ENCODE data around the gene RRN3. TPM values are rescaled to one million over a fixed set of nuclear protein-coding genes. Genes with fewer than 3 reads are reported as not detected.

RRN3 gene
- total and polyA plus RNA-seq, 2 donors (not counting 3 experiments of a cell fraction or from before 2014, with no cell fraction given) = 15.1 to 26.5 TPM

DNA sequence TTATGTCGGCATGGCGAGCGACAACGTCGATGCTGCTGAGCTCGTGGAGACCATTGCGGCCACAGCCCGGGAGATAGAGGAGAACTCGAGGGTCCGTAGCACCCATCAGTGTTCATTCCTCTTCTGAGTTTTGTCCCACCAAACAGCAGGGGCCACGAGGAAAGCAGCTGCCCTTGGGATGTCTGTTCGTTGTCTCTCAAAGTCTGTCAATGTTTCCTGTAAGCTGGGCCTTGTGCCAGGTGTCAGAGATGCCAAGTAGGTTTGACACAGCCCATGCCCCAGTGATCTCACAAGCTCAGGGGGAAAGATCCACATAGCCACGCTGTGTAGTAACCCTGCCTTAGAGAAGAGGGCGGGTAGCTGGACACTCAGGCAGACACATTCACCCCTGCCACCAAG is 60.8 kb downstream of the RRN3 start:
- no peaks in the 10 kb centered on the region for H3K9me1 ChIP-seq (replicated peaks; ENCODE audit: control insufficient read depth, extremely low read depth, insufficient read depth, low read length)
- H3K4me2 ChIP-seq (ENCODE audit: insufficient read depth, low read length) = no peak overlapping the region
- no peaks in the 10 kb centered on the region for H3K27me3 ChIP-seq (ENCODE audit: control insufficient read depth in 2 of 2, insufficient read depth in 2 of 2, low read length in 2 of 2)
- no peaks in the 10 kb centered on the region for H3K9me3 ChIP-seq (replicated peaks; ENCODE audit: control insufficient read depth, insufficient read depth, low read length)
- DNase-seq (ENCODE audit: low read depth, low spot score) (no peak), FAIRE-seq (no peak)
- no peak overlapping the region for H2AFZ ChIP-seq (ENCODE audit: low read depth, low read length)
- H3K27ac ChIP-seq (ENCODE audit: insufficient read depth, low read depth, low read length) = no peak overlapping the region
- no peak overlapping the region for H3K9ac ChIP-seq (replicated peaks; ENCODE audit: extremely low read depth, insufficient read depth, low read length)
- TF ChIP-seq EZH2 (IDR thresholded peaks at IDR 0.05; ENCODE audit: borderline replicate concordance, low read depth, low read length, severe bottlenecking) = no peak
- TF ChIP-seq, protein P1, sequence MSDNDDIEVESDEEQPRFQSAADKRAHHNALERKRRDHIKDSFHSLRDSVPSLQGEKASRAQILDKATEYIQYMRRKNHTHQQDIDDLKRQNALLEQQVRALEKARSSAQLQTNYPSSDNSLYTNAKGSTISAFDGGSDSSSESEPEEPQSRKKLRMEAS (IDR thresholded peaks at IDR 0.05; ENCODE audit: insufficient read depth, insufficient read length) = no peak
- no peak for TF ChIP-seq POLR2AphosphoS5 (IDR thresholded peaks at IDR 0.05; ENCODE audit: insufficient read depth, low read depth, low read length)
- TF ChIP-seq FOS (IDR thresholded peaks at IDR 0.05; ENCODE audit: borderline replicate concordance, insufficient read depth, low read length) = no peak
- no peak for TF ChIP-seq MYC (IDR thresholded peaks at IDR 0.05; ENCODE audit: low read depth, low read length)
- TF ChIP-seq, protein P2, sequence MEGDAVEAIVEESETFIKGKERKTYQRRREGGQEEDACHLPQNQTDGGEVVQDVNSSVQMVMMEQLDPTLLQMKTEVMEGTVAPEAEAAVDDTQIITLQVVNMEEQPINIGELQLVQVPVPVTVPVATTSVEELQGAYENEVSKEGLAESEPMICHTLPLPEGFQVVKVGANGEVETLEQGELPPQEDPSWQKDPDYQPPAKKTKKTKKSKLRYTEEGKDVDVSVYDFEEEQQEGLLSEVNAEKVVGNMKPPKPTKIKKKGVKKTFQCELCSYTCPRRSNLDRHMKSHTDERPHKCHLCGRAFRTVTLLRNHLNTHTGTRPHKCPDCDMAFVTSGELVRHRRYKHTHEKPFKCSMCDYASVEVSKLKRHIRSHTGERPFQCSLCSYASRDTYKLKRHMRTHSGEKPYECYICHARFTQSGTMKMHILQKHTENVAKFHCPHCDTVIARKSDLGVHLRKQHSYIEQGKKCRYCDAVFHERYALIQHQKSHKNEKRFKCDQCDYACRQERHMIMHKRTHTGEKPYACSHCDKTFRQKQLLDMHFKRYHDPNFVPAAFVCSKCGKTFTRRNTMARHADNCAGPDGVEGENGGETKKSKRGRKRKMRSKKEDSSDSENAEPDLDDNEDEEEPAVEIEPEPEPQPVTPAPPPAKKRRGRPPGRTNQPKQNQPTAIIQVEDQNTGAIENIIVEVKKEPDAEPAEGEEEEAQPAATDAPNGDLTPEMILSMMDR (IDR thresholded peaks at IDR 0.05; ENCODE audit: extremely low read depth in 1 of 2, insufficient read depth in 1 of 2, low read depth in 1 of 2, low read length in 2 of 2) = no peak
- TF ChIP-seq GATA2 (IDR thresholded peaks at IDR 0.05; ENCODE audit: insufficient read depth, insufficient read length, low read depth, low read length) = no peak
- TF ChIP-seq POLR2A (IDR thresholded peaks at IDR 0.05; ENCODE audit: low read depth, low read length) = no peak
- TF ChIP-seq JUN (IDR thresholded peaks at IDR 0.05; ENCODE audit: borderline replicate concordance, insufficient read depth, insufficient read length, low read depth) = no peak
- BruUV-seq (replicated peaks) = no TSS peak
- H3K36me3 ChIP-seq (ENCODE audit: control insufficient read depth in 2 of 2, extremely low read depth in 1 of 2, insufficient read depth in 2 of 2, low read length in 2 of 2) = peaks cover 18 to 53% of the 10 kb centered on the region in 2 experiments
- intact Hi-C loops (cut with micrococcal nuclease) (no loop called here), dilution Hi-C loops (cut with MboI; ENCODE audit: extremely low pct_ligation_motif_present, low sequenced_read_pairs) (no loop called here)
- H4K20me1 ChIP-seq (replicated peaks; ENCODE audit: control insufficient read depth, extremely low read depth, insufficient read depth, low read length) = no peaks in the 10 kb centered on the region
- CTCF ChIA-PET = interaction anchor here (1.1 to 1.2 kb wide), 2 partner anchors 8 to 22 kb away, joined by 3 read pairs; no protein-coding TSS in a partner anchor
- H3K79me2 ChIP-seq (ENCODE audit: control insufficient read depth, insufficient read depth, low read length) = no peaks in the 10 kb centered on the region
- peaks cover 33% of the 10 kb centered on the region for H3K4me1 ChIP-seq (ENCODE audit: control insufficient read depth, extremely low read depth, insufficient read depth, low read length)
- no peak overlapping the region for H3K4me3 ChIP-seq (replicated peaks in 1 of 3; ENCODE audit: insufficient read depth in 1 of 3, low read depth in 1 of 3, low read length in 3 of 3)
- POLR2A ChIA-PET = interaction anchor here (0.7 to 1.0 kb wide), 2 partner anchors 16 to 19 kb away, joined by 3 to 5 read pairs; no protein-coding TSS in a partner anchor
